Stimulated activated CD4-positive, alpha-beta T cell treated with anti-CD3 and anti-CD28 coated beads, Interleukin-12 subunit alpha, Interleukin-12 subunit beta, amount 100 ng/mL, for 24 hours (primary cell): ENCODE measurements around the gene SOX13.
"Not testable (repeated sequence)": the region's sequence is repeated elsewhere in the genome, so short reads cannot be mapped to it uniquely, and the experiment has no call there.

Source experiments
- DNase-seq, 2 experiments: peaks; one replicate each; pipeline ENCODE4 v3.0.0-alpha.2; 2020; ENCODE audit warnings: low read depth in 2 of 2

Gene SOX13

GRCh38 chr1:204087893-204088528, 15.1 kb downstream of the SOX13 start:
- DNase-seq, result no peak

- no peak for DNase-seq
Observed at GRCh38 chr1:204088596-204088995, 15.7 kb downstream of the SOX13 start.

GRCh38 chr1:204089044-204089751, 16.3 kb downstream of the SOX13 start:
- no peak for DNase-seq

- DNase-seq, result not testable (repeated sequence)
Observed at GRCh38 chr1:204090132-204090531, 17.2 kb downstream of the SOX13 start.

- no peak for DNase-seq
Observed at GRCh38 chr1:204091066-204091465, 18.2 kb downstream of the SOX13 start.

GRCh38 chr1:204091787-204092312, 18.9 kb downstream of the SOX13 start:
- no peak for DNase-seq

- DNase-seq, result no peak
Observed at GRCh38 chr1:204092632-204093420, 19.9 kb downstream of the SOX13 start.

GRCh38 chr1:204093421-204093717, 20.5 kb downstream of the SOX13 start:
- no peak for DNase-seq

- no peak for DNase-seq
Observed at GRCh38 chr1:204093781-204094180, 20.9 kb downstream of the SOX13 start.

- DNase-seq, result no peak
Observed at GRCh38 chr1:204094313-204094729, 21.4 kb downstream of the SOX13 start.

- DNase-seq, result no peak
Observed at GRCh38 chr1:204094856-204095634, 22.1 kb downstream of the SOX13 start.

GRCh38 chr1:204096931-204097330, 24.0 kb downstream of the SOX13 start:
- DNase-seq, result no peak

GRCh38 chr1:204098683-204099082, 25.8 kb downstream of the SOX13 start:
- no peak for DNase-seq

- DNase-seq, result not testable (repeated sequence)
Observed at GRCh38 chr1:204099754-204100153, 26.8 kb downstream of the SOX13 start.

- DNase-seq, result no peak
Observed at GRCh38 chr1:204102029-204102611, 29.2 kb downstream of the SOX13 start.

- no peak for DNase-seq
Observed at GRCh38 chr1:204102739-204103430, 30.0 kb downstream of the SOX13 start.

GRCh38 chr1:204103431-204103741, 30.5 kb downstream of the SOX13 start:
- no peak for DNase-seq

- no peak for DNase-seq
Observed at GRCh38 chr1:204104331-204105130, 31.6 kb downstream of the SOX13 start.

GRCh38 chr1:204105131-204105515, 32.2 kb downstream of the SOX13 start:
- no peak for DNase-seq

- no peak for DNase-seq
Observed at GRCh38 chr1:204106825-204107224, 33.9 kb downstream of the SOX13 start.
